Fibroblast of skin of back (primary cell): ENCODE measurements around the gene TLN1.

Experiments
- DNase-seq: peaks from one replicate; pipeline ENCODE4 v3.0.0-alpha.2; 2013

Gene TLN1

GRCh38 chr9:35729700-35730485 is 2.1 kb downstream of the TLN1 start:
- DNase-seq = peak; percentile 95

GRCh38 chr9:35729101-35729500 is 2.9 kb downstream of the TLN1 start:
- DNase-seq = no peak

GRCh38 chr9:35728041-35728971 is 3.7 kb downstream of the TLN1 start:
- DNase-seq = peak; percentile 96

- no peak for DNase-seq
Measured at GRCh38 chr9:35727676-35728040, 4.3 kb downstream of the TLN1 start.

GRCh38 chr9:35726931-35727330 is 5.1 kb downstream of the TLN1 start:
- DNase-seq = peak; percentile 58

- DNase-seq = no peak
Measured at GRCh38 chr9:35725362-35725761, 6.6 kb downstream of the TLN1 start.

- no peak for DNase-seq
Measured at GRCh38 chr9:35723908-35724307, 8.1 kb downstream of the TLN1 start.

- no peak for DNase-seq
Measured at GRCh38 chr9:35723426-35723825, 8.6 kb downstream of the TLN1 start.

GRCh38 chr9:35719546-35719945 is 12.4 kb downstream of the TLN1 start:
- DNase-seq = no peak

GRCh38 chr9:35718721-35719511 is 13.1 kb downstream of the TLN1 start:
- DNase-seq = no peak

GRCh38 chr9:35717132-35717870 is 14.7 kb downstream of the TLN1 start:
- no peak for DNase-seq

GRCh38 chr9:35716230-35716629 is 15.8 kb downstream of the TLN1 start:
- no peak for DNase-seq

GRCh38 chr9:35714579-35715252 is 17.3 kb downstream of the TLN1 start:
- no peak for DNase-seq

- DNase-seq = no peak
Measured at GRCh38 chr9:35714123-35714522, 17.9 kb downstream of the TLN1 start.

- no peak for DNase-seq
Measured at GRCh38 chr9:35713578-35713977, 18.4 kb downstream of the TLN1 start.

GRCh38 chr9:35712762-35713400 is 19.1 kb downstream of the TLN1 start:
- DNase-seq = no peak

- DNase-seq = no peak
Measured at GRCh38 chr9:35711501-35712428, 20.2 kb downstream of the TLN1 start.

GRCh38 chr9:35710818-35711500 is 21.0 kb downstream of the TLN1 start:
- no peak for DNase-seq

- DNase-seq = no peak
Measured at GRCh38 chr9:35708146-35708545, 23.8 kb downstream of the TLN1 start.
